Measurements from ENCODE around the gene CBFA2T3.
A peak's percentile ranks its signal among the peaks of the same experiment; 100 is the strongest.

Gene CBFA2T3

GRCh38 chr16:88925540-88925887 lies 51.5 kb downstream of the CBFA2T3 start:
- no peak for DNase-seq (ENCODE audit: low read depth, low spot score)
- Histone ChIP-seq H3K9me3 (ENCODE audit: insufficient read depth, low read length) (0 out of 2 replicates have a peak, but pooled peaks cover 5% of the 10 kb centered on the region), H3K27me3 (ENCODE audit: insufficient read depth, insufficient read length) (peaks cover 5% of the 10 kb centered on the region), H3K36me3 (ENCODE audit: insufficient read depth, insufficient read length, low read length) (no peaks in the 10 kb centered on the region), H3K4me1 (ENCODE audit: insufficient read depth, insufficient read length) (peaks cover 46% of the 10 kb centered on the region), H3K9ac (ENCODE audit: insufficient read length, low read depth) (peak overlapping the region; percentile 63), H3K4me3 (ENCODE audit: insufficient read length, low read depth) (no peak overlapping the region)
- TF ChIP-seq ZNF274 (IDR thresholded peaks at IDR 0.05; ENCODE audit: low read depth, low read length) (no peak), YY1 (IDR thresholded peaks at IDR 0.05; ENCODE audit: insufficient read depth, insufficient read length) (no peak), SUZ12 (IDR thresholded peaks at IDR 0.05; ENCODE audit: extremely low read depth, insufficient read depth, insufficient read length) (no peak)

GRCh38 chr16:88924834-88925539 lies 52.0 kb downstream of the CBFA2T3 start:
- Histone ChIP-seq H3K4me3 (ENCODE audit: insufficient read length, low read depth) (peak overlapping the region; percentile 5), H3K27me3 (ENCODE audit: insufficient read depth, insufficient read length) (peaks cover 5% of the 10 kb centered on the region), H3K9ac (ENCODE audit: insufficient read length, low read depth) (peak overlapping the region; percentile 85), H3K36me3 (ENCODE audit: insufficient read depth, insufficient read length, low read length) (no peaks in the 10 kb centered on the region), H3K4me1 (ENCODE audit: insufficient read depth, insufficient read length) (peaks cover 46% of the 10 kb centered on the region), H3K9me3 (ENCODE audit: insufficient read depth, low read length) (peaks cover 1% of the 10 kb centered on the region; the same call in 1 of the 2 replicates)
- TF ChIP-seq SUZ12 (IDR thresholded peaks at IDR 0.05; ENCODE audit: extremely low read depth, insufficient read depth, insufficient read length) (no peak), YY1 (IDR thresholded peaks at IDR 0.05; ENCODE audit: insufficient read depth, insufficient read length) (no peak), ZNF274 (IDR thresholded peaks at IDR 0.05; ENCODE audit: low read depth, low read length) (no peak)
- peak; percentile 58 for DNase-seq (ENCODE audit: low read depth, low spot score)

DNA sequence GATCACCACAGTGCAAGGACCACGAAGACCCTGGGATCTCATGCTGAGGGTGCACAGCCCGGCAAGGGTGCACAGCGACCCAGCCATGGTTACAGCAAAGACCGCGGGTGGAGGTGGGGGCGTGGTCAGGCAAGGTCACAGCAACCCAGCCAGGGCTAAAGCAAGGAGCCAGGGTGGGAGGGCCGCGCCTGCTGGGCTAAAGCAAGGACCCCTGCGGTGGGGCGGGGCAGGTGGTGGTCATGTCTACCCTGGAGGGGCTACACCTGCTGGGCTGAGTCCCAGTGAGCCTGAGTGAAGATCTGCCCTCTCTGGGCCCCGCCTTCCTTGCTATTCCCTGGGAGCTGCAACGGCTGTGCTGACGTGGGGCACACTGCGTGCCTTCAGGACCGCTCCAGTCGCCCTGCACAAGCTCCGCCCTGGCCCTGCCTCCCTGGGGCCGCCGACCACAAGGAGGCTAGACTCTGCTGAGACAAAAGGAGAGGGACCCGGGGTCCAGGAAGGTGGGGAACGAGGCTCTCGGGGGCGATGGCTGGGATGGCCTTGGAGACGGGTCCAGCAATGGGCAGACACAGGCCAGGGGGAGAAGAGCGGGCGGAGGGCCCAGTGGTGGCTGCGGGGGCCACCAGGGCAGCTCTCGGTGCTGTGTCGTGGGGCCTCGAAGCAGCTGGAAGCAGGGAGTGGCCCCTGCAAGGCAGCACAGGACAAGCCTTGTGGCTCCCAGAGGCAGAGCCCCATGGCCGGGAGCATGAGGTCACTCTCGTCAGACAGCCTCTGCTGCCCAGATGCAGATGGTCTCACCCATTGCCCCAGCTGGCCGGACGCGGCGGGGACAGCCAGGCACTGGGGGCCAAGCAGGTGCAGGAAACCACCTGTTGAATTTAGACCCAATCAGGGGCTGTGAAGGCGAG lies 52.8 kb downstream of the CBFA2T3 start:
- H3K9ac ChIP-seq (ENCODE audit: insufficient read length, low read depth), result peak overlapping the region; percentile 85
- peak overlapping the region; percentile 4 for H3K4me3 ChIP-seq (ENCODE audit: insufficient read length, low read depth)
- peaks cover 9% of the 10 kb centered on the region for H3K9me3 ChIP-seq (ENCODE audit: insufficient read depth, low read length)
- no peaks in the 10 kb centered on the region for H3K36me3 ChIP-seq (ENCODE audit: insufficient read depth, insufficient read length, low read length)
- no peak for TF ChIP-seq ZNF274 (IDR thresholded peaks at IDR 0.05; ENCODE audit: low read depth, low read length)
- no peak for TF ChIP-seq SUZ12 (IDR thresholded peaks at IDR 0.05; ENCODE audit: extremely low read depth, insufficient read depth, insufficient read length)
- no peak for TF ChIP-seq YY1 (IDR thresholded peaks at IDR 0.05; ENCODE audit: insufficient read depth, insufficient read length)
- H3K4me1 ChIP-seq (ENCODE audit: insufficient read depth, insufficient read length), result peaks cover 46% of the 10 kb centered on the region
- H3K27me3 ChIP-seq (ENCODE audit: insufficient read depth, insufficient read length), result peaks cover 5% of the 10 kb centered on the region
- DNase-seq (ENCODE audit: low read depth, low spot score), result no peak

GRCh38 chr16:88923450-88923849 lies 53.6 kb downstream of the CBFA2T3 start:
- H3K4me1 ChIP-seq (ENCODE audit: insufficient read depth, insufficient read length), result peaks cover 46% of the 10 kb centered on the region
- TF ChIP-seq YY1 (IDR thresholded peaks at IDR 0.05; ENCODE audit: insufficient read depth, insufficient read length) (no peak), ZNF274 (IDR thresholded peaks at IDR 0.05; ENCODE audit: low read depth, low read length) (no peak), SUZ12 (IDR thresholded peaks at IDR 0.05; ENCODE audit: extremely low read depth, insufficient read depth, insufficient read length) (no peak)
- H3K27me3 ChIP-seq (ENCODE audit: insufficient read depth, insufficient read length), result peaks cover 5% of the 10 kb centered on the region
- no peak for DNase-seq (ENCODE audit: low read depth, low spot score)
- H3K4me3 ChIP-seq (ENCODE audit: insufficient read length, low read depth), result no peak overlapping the region
- no peaks in the 10 kb centered on the region for H3K36me3 ChIP-seq (ENCODE audit: insufficient read depth, insufficient read length, low read length)
- peak overlapping the region; percentile 57 for H3K9ac ChIP-seq (ENCODE audit: insufficient read length, low read depth)
- H3K9me3 ChIP-seq (ENCODE audit: insufficient read depth, low read length), result peaks cover 16% of the 10 kb centered on the region

GRCh38 chr16:88922826-88923410 lies 54.1 kb downstream of the CBFA2T3 start:
- TF ChIP-seq YY1 (IDR thresholded peaks at IDR 0.05; ENCODE audit: insufficient read depth, insufficient read length) (no peak), ZNF274 (IDR thresholded peaks at IDR 0.05; ENCODE audit: low read depth, low read length) (no peak), SUZ12 (IDR thresholded peaks at IDR 0.05; ENCODE audit: extremely low read depth, insufficient read depth, insufficient read length) (no peak)

GRCh38 chr16:88922114-88922825 lies 54.7 kb downstream of the CBFA2T3 start:
- no peak for DNase-seq (ENCODE audit: low read depth, low spot score)
- H3K4me1 ChIP-seq (ENCODE audit: insufficient read depth, insufficient read length), result peaks cover 48% of the 10 kb centered on the region
- peak overlapping the region; percentile 46 for H3K9ac ChIP-seq (ENCODE audit: insufficient read length, low read depth)
- H3K9me3 ChIP-seq (ENCODE audit: insufficient read depth, low read length), result peaks cover 20% of the 10 kb centered on the region
- H3K4me3 ChIP-seq (ENCODE audit: insufficient read length, low read depth), result no peak overlapping the region
- H3K36me3 ChIP-seq (ENCODE audit: insufficient read depth, insufficient read length, low read length), result no peaks in the 10 kb centered on the region
- H3K27me3 ChIP-seq (ENCODE audit: insufficient read depth, insufficient read length), result peaks cover 5% of the 10 kb centered on the region
- TF ChIP-seq SUZ12 (IDR thresholded peaks at IDR 0.05; ENCODE audit: extremely low read depth, insufficient read depth, insufficient read length) (no peak), ZNF274 (IDR thresholded peaks at IDR 0.05; ENCODE audit: low read depth, low read length) (no peak), YY1 (IDR thresholded peaks at IDR 0.05; ENCODE audit: insufficient read depth, insufficient read length) (no peak)

More at GRCh38 chr16:88922826-88923410, 54.1 kb downstream of the CBFA2T3 start:
- Histone ChIP-seq H3K9me3 (ENCODE audit: insufficient read depth, low read length) (peaks cover 20% of the 10 kb centered on the region), H3K9ac (ENCODE audit: insufficient read length, low read depth) (no peak overlapping the region), H3K4me3 (ENCODE audit: insufficient read length, low read depth) (no peak overlapping the region), H3K36me3 (ENCODE audit: insufficient read depth, insufficient read length, low read length) (no peaks in the 10 kb centered on the region), H3K27me3 (ENCODE audit: insufficient read depth, insufficient read length) (peaks cover 5% of the 10 kb centered on the region), H3K4me1 (ENCODE audit: insufficient read depth, insufficient read length) (peaks cover 47% of the 10 kb centered on the region)
- DNase-seq (ENCODE audit: low read depth, low spot score), result no peak
